HepG2 (cell line): Measurements from ENCODE around the gene GRIK4. TPM values are rescaled to one million over a fixed set of nuclear protein-coding genes. Genes with fewer than 3 reads are reported as not detected.

Source experiments
- ATAC-seq: fragments of 200-7000 bp; cut with Tn5 transposase; 3 replicates; pipeline ENCODE4 v1.9.1; 2020; ENCODE audit warnings: mild to moderate bottlenecking, moderate library complexity
- BruUV-seq: library from RNA; stranded (reverse); fragments of 400-500 nt; replicated peaks from 2 replicates; lab custom pipeline; 2021; lab: Mats Ljungman, UMichigan
- CTCF ChIA-PET: fragments of 300-600 bp; formaldehyde crosslinking; extraction: SDS; loops from one replicate; lab custom pipeline; 2021; ENCODE audit warnings: low total read pairs, inconsistent platforms, low intra/inter-chr PET ratio; lab: Yijun Ruan, JAX
- POLR2A ChIA-PET: fragments of 350-600 bp; sonication (Branson Sonifier 250); formaldehyde crosslinking; loops from one replicate; lab custom pipeline; 2020; ENCODE audit warnings: antibody characterized with exemption, inconsistent platforms; lab: Yijun Ruan, JAX
- DNase-seq: peaks from one replicate; pipeline ENCODE4 v3.0.0-alpha.2; 2015; ENCODE audit warnings: low spot score
- FAIRE-seq: peaks from 3 replicates; lab custom pipeline; 2011; peaks lifted over from hg19 to GRCh38; lab: Jason Lieb, UNC
- H2AFZ ChIP-seq: one replicate; pipeline ENCODE4 v1.6.1; 2011; ENCODE audit warnings: low read length, inconsistent platforms
- H3K27ac ChIP-seq: fragments of 300-600 bp; 3 replicates; pipeline ENCODE4 v1.8.0; 2011; ENCODE audit warnings: mixed run types, mild to moderate bottlenecking, mixed read lengths, low read length, inconsistent platforms; ENCODE audit not compliant: insufficient read depth; ENCODE audit errors: extremely low read length
- H3K27me3 ChIP-seq, 2 experiments: fragments of 200-600 bp in 1 of 2; 2 replicates in 1 of 2; 3 replicates in 1 of 2; pipeline versions ENCODE4 v1.6.0 to v1.8.0; 2011; ENCODE audit warnings: low read length in 2 of 2, mild to moderate bottlenecking in 2 of 2, moderate library complexity in 2 of 2, inconsistent platforms in 1 of 2; ENCODE audit not compliant: insufficient read depth in 2 of 2, control insufficient read depth in 1 of 2
- H3K36me3 ChIP-seq, 2 experiments: fragments of 200-600 bp in 1 of 2; replicated peaks in 1 of 2; 2 replicates in 1 of 2; 3 replicates in 1 of 2; pipeline versions ENCODE4 v1.5.1 to v1.8.0; 2011; ENCODE audit warnings: low read length in 2 of 2, inconsistent platforms in 1 of 2; ENCODE audit not compliant: insufficient read depth in 2 of 2, control insufficient read depth in 1 of 2
- H3K4me1 ChIP-seq: 2 replicates; pipeline ENCODE4 v1.5.1; 2012; ENCODE audit warnings: low read length, inconsistent platforms; ENCODE audit not compliant: insufficient read depth
- H3K4me2 ChIP-seq: 2 replicates; pipeline ENCODE4 v1.6.0; 2011; ENCODE audit warnings: low read depth, low read length, inconsistent platforms
- H3K4me3 ChIP-seq, 3 experiments: fragments of 200-600 bp in 1 of 3; sonication (generic), shearing (Covaris generic) in 1 of 3; replicated peaks in 1 of 3; 2 replicates each; pipeline ENCODE4 v1.5.1; 2011 to 2016; ENCODE audit warnings: low read length in 3 of 3, inconsistent platforms in 2 of 3, low read depth in 2 of 3, mild to moderate bottlenecking in 2 of 3, control low read depth in 1 of 3, mixed read lengths in 1 of 3; ENCODE audit not compliant: insufficient read depth in 1 of 3
- H3K79me2 ChIP-seq: one replicate; pipeline ENCODE4 v1.6.1; 2011; ENCODE audit warnings: low read length, inconsistent platforms; ENCODE audit not compliant: insufficient read depth
- H3K9ac ChIP-seq: 2 replicates; pipeline ENCODE4 v1.6.0; 2011; ENCODE audit warnings: mild to moderate bottlenecking, low read depth, low read length, inconsistent platforms; ENCODE audit not compliant: insufficient read depth
- H3K9me3 ChIP-seq: 2 replicates; pipeline ENCODE4 v1.5.1; 2012; ENCODE audit warnings: mild to moderate bottlenecking, low read length
- H4K20me1 ChIP-seq: 2 replicates; pipeline ENCODE4 v1.6.0; 2011; ENCODE audit warnings: inconsistent platforms, mild to moderate bottlenecking, low read length, moderate library complexity; ENCODE audit not compliant: insufficient read depth
- CC2D1A ChIP-seq: sonication (generic); formaldehyde crosslinking; IDR thresholded peaks from 2 replicates; pipeline ENCODE4 v1.8.1; 2023; ENCODE audit warnings: mild to moderate bottlenecking, missing genetic modification reagents
- HNRNPLL ChIP-seq: fragments of 200-400 bp; formaldehyde crosslinking; IDR thresholded peaks from 2 replicates; pipeline ENCODE4 v1.6.1; 2017; ENCODE audit warnings: mild to moderate bottlenecking, low read depth, low read length; ENCODE audit not compliant: poor library complexity, severe bottlenecking
- TFE3 ChIP-seq: IDR thresholded peaks from 2 replicates; pipeline ENCODE4 v1.6.1; 2016
- WGBS: methylation state at CpG from one replicate; pipeline ENCODE4 v1.1.6; 2017; ENCODE audit warnings: low lambda C conversion rate; 5-methylcytosine and 5-hydroxymethylcytosine counted together
- in situ Hi-C: cut with HindIII; loops from 2 replicates; pipeline ENCODE4 v1.10.0; 2017; ENCODE audit warnings: low pct_unique_long_range_greater_than_20kb; ENCODE audit not compliant: extremely low pct_ligation_motif_present
- intact Hi-C: fragments of 100-400 bp; cut with micrococcal nuclease; formaldehyde crosslinking; loops from one replicate; pipeline ENCODE4 v1.10.0; 2022; ENCODE audit not compliant: unreplicated experiment
- polyA plus RNA-seq, 8 experiments: library from polyadenylated mRNA; depleted of rRNA in 3 of 8; stranded (reverse) in 7 of 8; unstranded in 1 of 8; fragments of >200 nt; fragmentation: Illumina TruSeq in 4 of 8; extraction: Trizol in 4 of 8; gene quantifications; 2 replicates each; pipeline versions ENCODE4 v1.2.1 to v1.2.3, GENCODE V29; 2011 to 2016; ENCODE audit warnings: low read depth in 4 of 8, missing spikeins in 1 of 8, mixed read lengths in 1 of 8; ENCODE audit not compliant: insufficient read depth in 1 of 8
- total RNA-seq, 5 experiments: library from RNA; depleted of rRNA; stranded (reverse); fragments of >200 nt; fragmentation: Illumina TruSeq; extraction: Trizol; gene quantifications; 2 replicates each; pipeline ENCODE4 v1.2.3, GENCODE V29; 2016; ENCODE audit warnings: low read depth in 1 of 5

Gene GRIK4
- total and polyA plus RNA-seq, 2 of the 13 experiments (the other 11 are each of a cell fraction or from before 2014, with no cell fraction given): 0.04 to 0.07 TPM

GRCh38 chr11:120471131-120471530 is 40.4 kb upstream of the GRIK4 start:
- POLR2A ChIA-PET: no interaction called here
- no peak for TF ChIP-seq CC2D1A (CRISPR knock-in tag)
- no peak for TF ChIP-seq TFE3
- FAIRE-seq (no peak), DNase-seq (no peak), ATAC-seq (no peak)
- Histone ChIP-seq H3K9ac (no peak overlapping the region), H4K20me1 (no peaks in the 10 kb centered on the region), H3K27me3 (no peaks in the 10 kb centered on the region), H3K36me3 (peaks cover 13 to 49% of the 10 kb centered on the region in 2 experiments; a peak in 4 of 5 replicates), H3K9me3 (no peaks in the 10 kb centered on the region), H3K4me2 (no peak overlapping the region), H3K4me1 (no peaks in the 10 kb centered on the region), H3K79me2 (no peaks in the 10 kb centered on the region), H3K4me3 (no peak overlapping the region), H2AFZ (no peak overlapping the region), H3K27ac (no peak overlapping the region)
- CTCF ChIA-PET: interaction anchor here (1.1 kb wide), 1 partner anchor 137 kb away, joined by 3 read pairs; no protein-coding TSS in a partner anchor
- in situ Hi-C loops: no loop called here
- 98% methylated on average over 1 of the region's 1 CpG for WGBS
- BruUV-seq: no TSS peak
- intact Hi-C loops: loop anchor here (10.0 kb wide), 1 partner anchor 1576 kb away; no protein-coding TSS in a partner anchor

GRCh38 chr11:120471994-120472393 is 39.6 kb upstream of the GRIK4 start:
- Histone ChIP-seq H2AFZ (no peak overlapping the region), H3K27ac (no peak overlapping the region), H3K36me3 (peaks cover 7 to 50% of the 10 kb centered on the region in 2 experiments; a peak in 4 of 5 replicates), H4K20me1 (no peaks in the 10 kb centered on the region), H3K9ac (no peak overlapping the region)
- in situ Hi-C loops: no loop called here
- CTCF ChIA-PET: no interaction called here
- TF ChIP-seq HNRNPLL: no peak
- TF ChIP-seq, all 625 proteins: peak for 0
- no peak overlapping the region for H3K4me2 ChIP-seq
- no peaks in the 10 kb centered on the region for H3K27me3 ChIP-seq
- H3K79me2 ChIP-seq: no peaks in the 10 kb centered on the region
- no peak for DNase-seq
- POLR2A ChIA-PET: no interaction called here
- intact Hi-C loops: loop anchor here (10.0 kb wide), 1 partner anchor 1577 kb away; no protein-coding TSS in a partner anchor
- H3K4me3 ChIP-seq: no peak overlapping the region
- no peak for FAIRE-seq
- ATAC-seq: no peak
- no peaks in the 10 kb centered on the region for H3K9me3 ChIP-seq
- WGBS: 97% methylated on average over 3 of the region's 3 CpGs
- BruUV-seq: no TSS peak
- no peaks in the 10 kb centered on the region for H3K4me1 ChIP-seq
